NCI-H1694 treated with DMSO at 0.1 percent for 48 hours (cell line): ENCODE data around the gene BSPH1.
"Not testable (repeated sequence)": the region's sequence is repeated elsewhere in the genome, so short reads cannot be mapped to it uniquely, and the experiment has no call there.

ENCODE experiments used
- DNase-seq: peaks from one replicate; lab custom pipeline; 2025; lab: John Stamatoyannopoulos, UW

The BSPH1 gene

GRCh38 chr19:47992070-47992469 lies at the start of gene BSPH1:
Gene BSPH1, minus strand, starts transcription at chr19:47992170. Its CDS starts 89 bp downstream, at chr19:47992081.
- DNase-seq = no peak

GRCh38 chr19:48036765-48037164 lies 44.8 kb upstream of the BSPH1 start:
- no peak for DNase-seq

- no peak for DNase-seq
Measured at GRCh38 chr19:48033604-48034003, 41.6 kb upstream of the BSPH1 start.

- DNase-seq = no peak
Measured at GRCh38 chr19:48030073-48030472, 38.1 kb upstream of the BSPH1 start.

- DNase-seq = no peak
Measured at GRCh38 chr19:48029431-48029830, 37.5 kb upstream of the BSPH1 start.

- DNase-seq = no peak
Measured at GRCh38 chr19:48025480-48025879, 33.5 kb upstream of the BSPH1 start.

- DNase-seq = no peak
Measured at GRCh38 chr19:48023518-48023917, 31.5 kb upstream of the BSPH1 start.

- no peak for DNase-seq
Measured at GRCh38 chr19:48023011-48023410, 31.0 kb upstream of the BSPH1 start.

GRCh38 chr19:48020686-48021085 lies 28.7 kb upstream of the BSPH1 start:
- no peak for DNase-seq

GRCh38 chr19:48010932-48011758 lies 19.2 kb upstream of the BSPH1 start:
- no peak for DNase-seq

GRCh38 chr19:48006762-48007161 lies 14.8 kb upstream of the BSPH1 start:
- DNase-seq = no peak

- DNase-seq = no peak
Measured at GRCh38 chr19:48004236-48004635, 12.3 kb upstream of the BSPH1 start.

GRCh38 chr19:48000846-48001245 lies 8.9 kb upstream of the BSPH1 start:
- no peak for DNase-seq

- DNase-seq = no peak
Measured at GRCh38 chr19:47998800-47999199, 6.8 kb upstream of the BSPH1 start.

- no peak for DNase-seq
Measured at GRCh38 chr19:47996230-47996727, 4.3 kb upstream of the BSPH1 start.

- no peak for DNase-seq
Measured at GRCh38 chr19:47994209-47994802, 2.3 kb upstream of the BSPH1 start, which contains the start of gene ELSPBP1. Gene ELSPBP1, plus strand, starts transcription at chr19:47994632. Its CDS starts 14,036 bp downstream, at chr19:48008668.

- no peak for DNase-seq
Measured at GRCh38 chr19:47991191-47991808, 670 bp downstream of the BSPH1 start.

GRCh38 chr19:47973529-47973928 lies 18.4 kb downstream of the BSPH1 start:
- no peak for DNase-seq

GRCh38 chr19:47955936-47956335 lies 36.0 kb downstream of the BSPH1 start:
- DNase-seq = not testable (repeated sequence)

GRCh38 chr19:47952132-47952531 lies 39.8 kb downstream of the BSPH1 start:
- DNase-seq = not testable (repeated sequence)

GRCh38 chr19:47949852-47950521 lies 42.0 kb downstream of the BSPH1 start:
- not testable (repeated sequence) for DNase-seq

GRCh38 chr19:47928581-47928980 lies 63.4 kb downstream of the BSPH1 start:
- not testable (repeated sequence) for DNase-seq
